NCI-H1092 treated with DMSO at 0.1 percent for 48 hours (cell line): ENCODE results near the gene UBR2.
"Not testable (repeated sequence)": the region's sequence is repeated elsewhere in the genome, so short reads cannot be mapped to it uniquely, and the experiment has no call there.

Experiments
- DNase-seq: peaks from one replicate; lab custom pipeline; 2025; lab: John Stamatoyannopoulos, UW

Gene UBR2

DNA sequence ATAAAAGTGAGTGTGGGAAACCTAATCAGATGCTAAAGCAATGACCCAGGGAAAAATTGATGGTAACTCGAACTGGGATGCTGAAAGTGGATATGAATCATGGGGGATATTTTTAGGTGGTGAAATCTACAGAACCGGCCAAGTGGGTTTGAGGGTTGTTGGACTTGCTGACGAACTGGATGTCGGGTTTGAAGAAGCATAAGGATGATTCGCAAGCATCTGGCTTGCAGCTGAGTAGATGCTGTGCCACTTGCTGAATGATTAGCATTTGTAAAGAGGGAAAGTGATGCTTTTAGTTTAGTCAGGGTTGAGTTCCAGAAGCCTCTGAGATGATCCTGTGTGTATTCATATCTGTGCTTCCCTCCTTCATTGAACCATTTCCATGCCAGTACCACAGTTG, 54.9 kb downstream of the UBR2 start:
- no peak for DNase-seq

DNA sequence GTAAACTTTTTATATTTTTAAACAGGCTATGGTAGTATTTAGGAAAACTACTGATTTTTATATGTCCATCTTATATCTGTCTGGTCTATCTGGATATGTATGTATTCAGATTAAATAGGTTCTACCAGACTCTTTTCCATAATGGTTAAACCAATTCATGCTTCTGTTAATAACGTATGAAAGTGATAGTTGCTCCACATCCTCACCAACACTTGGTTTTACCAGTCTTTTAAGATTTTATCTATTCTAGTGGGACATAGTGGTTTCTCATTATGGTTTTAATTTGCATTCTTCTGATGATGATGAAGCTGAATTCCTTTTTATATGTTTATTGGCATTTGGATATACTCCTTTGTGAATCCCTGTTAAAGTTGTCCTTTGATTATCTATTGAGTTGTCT, 56.1 kb downstream of the UBR2 start:
- DNase-seq = no peak

DNA sequence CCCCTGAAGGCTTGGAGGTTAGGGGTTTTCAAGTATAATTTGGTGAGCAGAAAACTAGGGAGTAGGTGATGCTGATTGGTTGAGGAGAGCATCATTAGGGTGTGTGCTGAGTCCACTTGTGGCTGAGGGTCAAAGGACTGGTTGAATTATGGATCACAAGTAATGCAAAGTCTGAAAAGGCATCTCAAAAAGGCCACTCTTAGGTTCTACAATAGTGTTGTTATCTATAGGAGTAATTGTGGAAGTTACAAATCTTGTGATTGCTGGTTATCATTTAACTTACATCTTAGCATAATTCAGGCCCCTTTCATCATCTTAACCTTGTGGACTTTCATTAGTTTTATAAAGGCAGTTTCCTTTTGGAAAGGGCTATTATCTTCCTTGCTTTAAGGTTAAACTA, 60.8 kb downstream of the UBR2 start:
- no peak for DNase-seq

DNA sequence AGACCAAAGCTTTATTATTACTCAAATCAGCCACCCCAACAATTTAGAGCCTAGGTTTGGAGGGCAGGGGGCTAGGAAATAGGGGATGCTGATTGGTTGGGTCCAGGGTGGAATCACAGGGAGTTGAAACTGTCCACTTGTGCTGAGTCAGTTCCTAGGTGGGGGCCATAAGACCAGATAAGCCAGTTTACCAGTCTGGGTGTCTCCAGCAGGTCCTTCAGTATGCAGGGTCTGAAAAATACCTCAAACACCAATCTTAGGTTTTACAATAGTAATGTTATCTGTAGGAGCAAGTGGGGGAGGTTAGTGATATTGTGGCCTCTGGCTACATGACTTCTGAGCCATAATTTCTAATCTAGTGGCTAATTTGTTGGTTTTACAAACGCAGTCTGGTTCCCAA, 63.2 kb downstream of the UBR2 start:
- no peak for DNase-seq

DNA sequence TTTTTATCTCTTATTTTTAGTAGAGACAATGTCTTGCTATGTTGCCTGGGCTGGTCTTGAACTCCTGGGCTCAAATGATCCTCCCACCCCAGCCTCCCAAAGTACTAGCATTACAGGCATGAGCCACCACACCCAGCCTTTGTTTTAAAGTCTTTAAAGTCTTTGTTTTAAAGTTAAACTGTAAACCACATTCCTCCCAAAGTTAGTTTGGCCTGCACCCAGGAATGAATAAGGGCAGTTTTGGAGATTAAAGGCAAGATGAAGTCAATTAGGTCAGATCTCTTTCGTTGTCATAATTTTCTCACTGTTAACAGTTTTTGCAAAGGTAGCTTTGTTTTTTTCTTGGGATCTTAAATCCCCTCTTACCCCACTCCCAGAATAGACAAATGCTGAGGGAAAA, 63.8 kb downstream of the UBR2 start:
- no peak for DNase-seq

DNA sequence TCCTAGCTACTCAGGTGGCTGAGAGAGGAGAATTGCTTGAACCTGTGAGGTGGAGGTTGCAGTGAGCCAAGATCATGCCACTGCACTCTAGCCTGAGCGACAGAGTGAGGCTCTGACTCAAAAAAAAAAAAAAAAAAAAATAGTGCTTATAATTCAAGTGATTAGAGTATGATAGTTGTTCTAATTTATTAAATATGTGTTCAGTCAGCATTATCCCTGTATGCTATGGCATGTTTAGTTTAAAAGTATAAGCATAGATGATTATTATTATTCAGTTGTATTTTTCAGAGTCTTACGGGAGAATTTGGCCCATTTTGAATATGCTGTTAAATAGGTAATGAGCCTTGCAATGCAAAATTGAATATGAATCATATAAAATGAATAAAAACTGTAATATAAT, 64.8 kb downstream of the UBR2 start:
- no peak for DNase-seq

DNA sequence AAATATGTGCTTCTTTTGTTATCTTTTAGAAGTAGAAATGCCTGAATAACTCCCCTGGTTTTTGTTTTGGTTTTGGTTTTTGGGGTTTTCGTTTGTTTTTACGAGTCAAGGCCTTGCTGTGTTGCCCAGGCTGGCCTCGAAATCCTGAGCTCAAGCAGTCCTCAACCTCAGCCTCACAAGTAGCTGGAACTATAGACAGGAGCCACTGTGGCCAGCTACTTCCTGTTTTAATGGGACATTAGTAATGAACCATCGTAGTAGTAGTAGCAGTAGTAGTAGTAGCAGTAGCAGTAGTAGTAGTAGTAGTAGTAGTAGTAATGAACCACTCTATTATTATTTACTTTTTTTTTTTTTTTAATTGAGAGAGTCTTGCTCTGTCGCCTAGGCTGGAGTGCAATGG, 66.0 kb downstream of the UBR2 start:
- no peak for DNase-seq

DNA sequence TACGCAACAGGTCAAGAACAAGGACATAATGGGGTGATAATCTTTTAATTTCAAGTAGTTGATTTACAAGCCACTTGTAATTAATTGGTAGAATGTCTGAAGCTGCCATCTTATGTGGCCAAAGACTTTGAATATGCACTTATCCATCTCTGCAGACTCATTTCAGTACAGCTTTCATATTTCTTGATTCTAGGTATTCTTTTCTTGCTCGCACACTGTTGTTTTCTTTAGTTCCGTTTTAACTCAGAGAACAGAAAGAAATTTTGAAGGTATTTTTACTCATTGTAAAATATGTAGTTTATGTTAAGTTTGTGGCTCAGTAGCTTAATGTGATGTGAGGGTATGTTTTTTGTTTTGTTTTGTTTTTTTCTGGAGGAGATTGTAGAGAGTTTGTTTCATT, 73.9 kb downstream of the UBR2 start:
- DNase-seq = no peak

DNA sequence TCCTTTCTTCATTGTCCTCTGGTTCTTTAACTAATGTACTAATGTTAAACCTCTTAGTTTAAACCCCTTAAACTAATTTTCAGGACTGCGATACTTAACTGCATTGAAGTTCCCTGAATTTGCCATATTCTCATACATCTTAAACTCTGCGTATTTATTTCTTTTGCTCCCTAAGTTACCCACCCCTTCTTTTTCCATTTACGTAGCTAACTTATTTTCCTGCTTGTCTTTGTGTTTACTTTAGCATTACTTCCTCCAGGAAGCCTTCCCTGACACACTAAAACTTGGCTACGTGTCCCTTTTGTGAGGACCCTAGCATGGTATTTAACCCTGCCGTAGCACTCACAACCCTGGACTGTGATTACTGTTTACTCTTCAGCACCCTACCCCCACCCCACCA, 79.0 kb downstream of the UBR2 start:
- DNase-seq = no peak

DNA sequence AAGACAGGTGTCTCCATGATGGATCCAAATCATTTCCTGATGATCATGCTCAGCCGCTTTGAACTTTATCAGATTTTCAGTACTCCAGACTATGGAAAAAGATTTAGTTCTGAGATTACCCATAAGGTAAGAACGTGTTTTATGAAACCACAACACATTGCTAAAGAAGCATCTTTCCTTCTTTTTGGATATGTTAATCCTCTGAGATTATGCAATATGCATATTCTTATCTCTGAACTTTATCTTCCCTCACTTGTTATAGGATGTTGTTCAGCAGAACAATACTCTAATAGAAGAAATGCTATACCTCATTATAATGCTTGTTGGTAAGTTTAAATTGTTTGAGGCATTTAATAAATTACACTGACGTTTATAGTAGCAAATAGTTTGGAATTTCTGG, 80.4 kb downstream of the UBR2 start:
- no peak for DNase-seq

DNA sequence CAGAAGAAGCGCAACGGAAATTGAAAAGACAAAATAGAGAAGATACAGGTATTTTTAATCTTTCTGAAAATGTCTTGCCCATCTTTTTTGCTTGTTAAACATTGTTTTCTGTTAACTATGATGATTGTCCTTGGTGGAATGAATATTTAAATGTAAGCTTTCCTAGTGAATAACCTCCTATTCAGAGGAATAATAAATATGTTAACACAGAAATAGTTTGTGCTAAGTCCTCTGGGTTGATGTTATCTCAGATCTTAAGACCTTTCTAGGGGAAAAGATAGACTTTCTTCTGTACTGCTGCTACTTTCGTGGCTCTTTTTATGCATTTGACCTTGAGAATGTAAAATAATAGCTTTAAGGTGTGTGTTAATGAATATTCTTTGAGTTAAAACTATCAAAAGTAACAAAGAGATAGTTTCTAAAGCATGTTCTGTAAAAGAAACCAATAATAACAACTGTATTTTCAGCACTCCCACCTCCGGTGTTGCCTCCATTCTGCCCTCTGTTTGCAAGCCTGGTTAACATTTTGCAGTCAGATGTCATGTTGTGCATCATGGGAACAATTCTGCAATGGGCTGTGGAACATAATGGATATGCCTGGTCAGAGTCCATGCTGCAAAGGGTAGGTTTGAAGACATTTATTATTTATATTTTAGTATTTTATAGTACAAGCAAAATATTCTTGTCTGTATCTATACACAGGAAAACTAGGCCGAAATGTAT, 88.4 kb downstream of the UBR2 start:
- DNase-seq = no peak

DNA sequence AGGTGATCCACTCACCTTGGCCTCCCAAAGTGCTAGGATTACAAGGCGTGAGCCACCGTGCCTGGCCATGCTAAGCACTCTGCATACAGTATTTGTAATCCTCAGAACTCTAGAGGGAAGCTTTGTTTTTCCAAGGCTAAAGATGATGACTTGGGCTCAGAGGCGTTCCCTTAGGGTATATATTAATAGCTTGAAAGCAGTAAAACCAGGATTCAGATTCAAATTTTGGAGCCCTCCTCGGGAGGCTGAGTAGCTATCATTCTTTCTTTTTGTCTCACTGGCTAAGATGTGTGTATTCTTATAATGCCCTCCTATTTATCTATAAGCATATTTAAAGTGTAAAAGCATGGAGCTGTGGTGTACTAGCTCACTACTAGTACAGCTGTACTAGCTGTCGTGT, 90.0 kb downstream of the UBR2 start:
- DNase-seq = no peak

DNA sequence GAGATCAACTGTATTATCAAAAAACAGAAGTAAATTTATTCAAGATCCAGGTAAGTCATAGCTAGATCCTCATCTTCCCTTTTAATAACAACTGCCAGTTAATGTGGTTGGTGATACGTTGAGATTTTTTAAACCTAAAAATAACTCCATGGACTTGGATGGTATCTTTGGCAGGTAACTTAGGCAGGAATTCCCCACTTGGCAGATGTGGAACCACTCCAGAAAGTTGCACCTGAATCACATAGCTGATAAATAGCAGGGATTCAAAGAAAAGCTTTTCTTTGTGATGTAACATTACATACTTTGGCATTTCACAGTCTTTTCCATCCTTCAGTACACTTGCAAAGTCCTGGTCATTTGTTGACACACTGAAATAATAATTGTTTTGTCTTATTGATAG, 96.0 kb downstream of the UBR2 start:
- no peak for DNase-seq

DNA sequence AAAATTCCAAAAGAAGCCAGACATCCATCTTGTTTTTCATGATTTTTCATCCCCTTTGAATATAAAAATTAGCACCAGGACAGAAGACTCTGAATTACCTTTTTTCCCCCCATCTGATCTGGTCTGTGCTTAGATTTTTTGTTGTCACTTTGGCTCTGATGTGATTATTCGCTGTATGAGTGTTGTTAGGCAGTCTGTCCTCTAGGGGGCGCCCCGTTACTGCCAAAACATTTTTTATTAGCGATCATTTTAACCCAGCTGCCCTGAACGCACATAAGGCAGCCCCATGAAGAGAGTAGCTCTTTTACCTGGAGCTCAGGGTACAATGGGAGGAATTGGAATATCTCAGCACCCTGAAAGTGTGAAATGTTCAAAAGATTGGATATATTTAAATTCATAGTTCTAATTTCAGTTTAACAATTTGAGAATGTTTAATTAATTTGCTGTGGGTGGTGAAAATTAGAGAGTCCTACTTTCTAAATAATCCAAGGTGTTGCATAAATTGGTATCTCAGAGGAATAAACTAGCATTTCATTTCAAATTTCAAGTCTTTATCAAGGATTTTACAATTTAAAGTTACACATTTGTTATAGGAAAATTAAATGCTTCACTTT, 97.8 kb downstream of the UBR2 start:
- peak; percentile 73 for DNase-seq

DNA sequence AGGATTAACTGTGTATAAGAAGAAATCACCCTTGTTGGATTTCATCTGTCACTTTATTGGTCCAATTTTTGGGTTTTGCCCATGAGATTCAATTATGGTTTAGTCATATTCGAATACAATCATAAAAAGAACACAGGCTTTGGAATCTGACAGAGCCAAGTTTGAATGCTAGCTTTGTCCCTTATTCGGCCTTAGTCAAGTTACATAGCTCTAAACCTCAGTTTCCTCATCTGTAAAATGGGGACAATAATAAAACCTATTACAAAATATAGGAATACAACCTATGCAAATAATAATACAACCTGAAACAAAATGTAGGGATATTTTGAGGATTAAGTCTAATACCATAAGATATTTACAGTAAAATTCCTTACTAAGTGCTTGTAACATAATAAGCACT, 100.9 kb downstream of the UBR2 start:
- no peak for DNase-seq

DNA sequence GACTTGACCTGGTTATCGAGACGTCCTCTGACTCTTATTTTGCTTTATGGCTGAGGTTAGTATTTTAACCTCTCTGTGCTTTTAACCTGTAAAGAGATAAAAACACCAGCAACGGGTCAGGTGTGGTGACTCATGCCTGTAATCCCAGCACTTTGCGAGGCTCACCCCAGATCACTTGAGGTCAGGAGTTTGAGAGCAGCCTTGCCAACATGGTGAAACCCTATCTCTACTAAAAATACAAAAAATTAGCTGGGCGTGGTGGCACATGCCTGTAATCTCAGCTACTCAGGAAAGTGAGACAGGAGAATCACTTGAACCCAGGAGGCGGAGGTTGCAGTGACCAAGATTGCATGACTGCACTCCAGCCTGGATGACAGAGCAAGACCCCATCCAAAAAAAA, 110.5 kb downstream of the UBR2 start:
- not testable (repeated sequence) for DNase-seq

DNA sequence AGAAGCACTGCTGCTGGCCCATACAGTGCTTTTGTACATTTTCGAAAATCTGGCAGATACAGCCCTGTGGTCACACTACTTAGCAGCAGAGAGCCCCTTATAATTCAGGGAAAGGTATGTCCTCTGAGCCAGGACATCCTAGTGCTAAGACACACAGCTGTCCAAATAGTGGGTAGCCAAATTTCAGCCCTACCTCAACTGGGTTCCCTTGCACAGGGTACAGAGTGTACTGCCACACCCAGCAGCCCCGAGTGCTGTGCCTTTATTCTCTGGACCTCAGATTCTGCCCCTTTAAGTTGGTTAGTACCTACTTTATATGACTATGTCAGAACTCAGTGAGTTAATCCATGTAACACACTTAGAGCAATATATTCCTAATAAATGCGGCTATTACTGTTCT, 111.0 kb downstream of the UBR2 start:
- DNase-seq = no peak

DNA sequence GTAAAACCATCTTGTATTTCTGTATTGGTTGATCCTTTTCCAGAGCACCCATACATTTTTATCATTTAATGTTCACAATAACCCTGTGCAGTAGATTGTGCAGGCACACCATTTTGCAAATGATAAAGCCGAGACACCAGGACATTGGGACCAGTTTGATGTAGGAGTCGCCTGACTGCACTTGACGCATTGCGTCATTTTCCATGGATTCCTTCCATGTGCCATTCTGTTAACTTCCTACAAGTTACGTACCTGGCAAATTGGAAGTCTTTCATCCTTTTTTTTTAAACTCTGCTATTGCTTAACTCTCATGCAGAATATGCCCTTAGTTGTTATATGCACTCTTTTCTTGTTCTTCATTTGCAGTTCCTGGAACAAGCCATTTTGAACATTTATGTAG, 115.5 kb downstream of the UBR2 start:
- no peak for DNase-seq

DNA sequence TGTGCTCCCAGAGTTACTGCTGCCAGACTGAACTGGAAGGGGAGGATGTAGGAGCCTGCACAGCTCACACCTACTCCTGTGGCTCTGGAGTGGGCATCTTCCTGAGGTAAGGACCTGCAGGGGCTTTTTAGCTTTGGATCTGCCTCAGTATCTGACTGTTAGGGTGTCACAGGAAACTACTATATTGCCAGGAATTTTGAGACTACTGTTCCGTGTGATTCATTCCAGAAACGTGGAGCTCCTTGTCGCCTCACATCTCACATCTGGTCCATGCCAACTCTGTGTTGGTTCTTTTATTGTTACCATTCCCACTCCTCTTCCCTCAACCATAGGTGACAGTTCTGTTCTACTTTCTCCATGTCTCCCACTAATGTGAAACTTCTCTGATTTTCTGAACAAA, 124.5 kb downstream of the UBR2 start:
- no peak for DNase-seq

DNA sequence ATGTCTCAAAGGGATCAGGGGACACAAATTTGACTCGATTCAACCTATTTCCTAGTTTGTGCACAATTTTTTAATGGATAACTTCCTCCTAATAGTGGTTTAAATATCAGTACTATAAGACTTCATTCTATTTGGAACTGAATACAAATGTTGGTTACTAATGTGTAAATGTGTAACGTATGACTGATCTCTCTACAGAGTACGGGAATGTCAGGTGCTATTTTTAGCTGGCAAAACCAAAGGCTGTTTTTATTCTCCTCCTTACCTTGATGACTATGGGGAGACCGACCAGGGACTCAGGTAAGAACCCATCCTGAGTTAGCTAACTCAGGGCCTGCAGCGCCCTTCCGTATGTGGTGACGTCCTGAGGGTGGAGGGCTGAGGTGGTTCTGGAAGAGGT, 125.5 kb downstream of the UBR2 start:
- no peak for DNase-seq

DNA sequence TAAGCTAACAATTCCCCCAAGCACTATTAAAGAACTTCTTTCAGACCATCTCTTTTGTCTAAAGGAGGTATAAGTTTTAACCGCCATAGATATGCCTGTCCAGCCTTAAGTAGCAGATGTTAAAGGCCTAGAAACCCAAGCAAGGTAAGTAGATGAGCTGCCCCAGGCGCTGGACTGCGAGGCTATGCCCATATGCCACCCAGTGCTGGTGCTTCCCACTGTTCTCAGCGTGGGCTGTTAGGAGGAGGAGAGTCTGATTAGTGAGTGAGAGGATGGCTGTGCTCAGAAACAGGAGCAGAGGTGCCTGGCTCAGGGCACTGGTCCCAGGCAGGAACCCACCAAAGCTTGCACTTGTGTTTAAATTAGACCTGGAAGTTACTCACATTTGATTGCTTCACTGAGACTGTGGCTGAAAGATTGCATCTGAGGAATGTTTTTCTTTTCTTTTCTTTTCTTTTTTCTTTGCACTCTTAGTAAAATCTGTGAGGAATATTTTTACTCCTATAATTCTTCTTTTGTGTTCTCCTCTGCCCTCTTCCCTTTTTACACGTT, 126.4 kb downstream of the UBR2 start:
- DNase-seq = no peak

DNA sequence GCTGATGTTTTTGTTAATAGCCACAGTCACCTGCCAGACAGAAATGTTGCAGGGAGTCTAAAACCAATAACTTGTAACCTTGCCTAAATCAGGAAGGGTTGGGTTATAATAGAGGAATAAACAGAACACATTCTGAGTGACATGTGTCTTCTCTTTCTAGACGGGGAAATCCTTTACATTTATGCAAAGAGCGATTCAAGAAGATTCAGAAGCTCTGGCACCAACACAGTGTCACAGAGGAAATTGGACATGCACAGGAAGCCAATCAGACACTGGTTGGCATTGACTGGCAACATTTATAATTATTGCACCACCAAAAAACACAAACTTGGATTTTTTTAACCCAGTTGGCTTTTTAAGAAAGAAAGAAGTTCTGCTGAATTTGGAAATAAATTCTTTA, 127.0 kb downstream of the UBR2 start:
- DNase-seq = no peak

DNA sequence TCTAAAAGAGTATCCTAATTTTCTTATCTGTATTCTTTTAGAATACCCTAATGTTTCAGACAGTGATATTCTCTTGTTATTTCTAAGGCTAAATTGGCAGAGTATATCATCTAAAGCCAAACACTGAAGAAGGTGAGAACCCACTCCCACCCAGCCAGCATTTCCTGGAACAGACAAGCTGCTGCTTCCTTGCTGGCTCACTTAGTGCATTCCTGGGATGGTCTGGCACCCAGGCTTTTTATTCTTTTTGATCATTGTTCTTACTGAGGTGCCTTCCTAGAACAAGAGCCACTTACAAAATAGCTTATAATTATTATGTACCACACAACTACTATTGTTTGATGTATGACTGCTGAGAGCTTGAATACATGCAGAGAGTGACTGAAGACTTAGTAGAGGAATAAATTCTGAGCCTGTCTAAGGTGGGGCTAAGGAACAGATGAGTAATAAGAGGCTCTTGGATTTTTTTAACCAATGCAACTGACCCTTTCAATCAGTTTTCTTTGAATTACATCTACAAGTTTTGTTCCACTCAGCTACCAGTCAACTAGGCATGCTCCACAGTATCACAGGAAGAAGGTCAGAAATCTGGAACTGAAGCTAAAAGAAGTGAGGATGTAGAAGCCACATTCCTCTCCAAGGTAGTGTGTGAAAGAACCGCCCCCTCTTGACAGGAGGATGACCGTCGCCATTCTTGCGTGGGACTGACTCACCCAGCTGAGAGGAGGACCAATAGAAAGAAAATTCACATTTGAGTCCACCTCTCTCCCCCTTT, 128.5 kb downstream of the UBR2 start:
- no peak for DNase-seq
